LoVo (cell line): ENCODE data around the gene CIC.

Experiments
- DNase-seq: peaks from one replicate; pipeline ENCODE4 v3.0.0-alpha.2; 2016; ENCODE audit warnings: low spot score

CIC gene

GRCh38 chr19:42277821-42278451 lies 8.9 kb downstream of the CIC start:
- no peak for DNase-seq

GRCh38 chr19:42278452-42279154 lies 9.6 kb downstream of the CIC start:
- no peak for DNase-seq

- no peak for DNase-seq
These were observed 10.3 kb downstream of the CIC start for GRCh38 chr19:42279155-42279901.

GRCh38 chr19:42279902-42280814 lies 11.1 kb downstream of the CIC start:
- DNase-seq: peak; percentile 86

GRCh38 chr19:42280815-42281145 lies 11.7 kb downstream of the CIC start:
- no peak for DNase-seq

- DNase-seq: no peak
These were observed 12.2 kb downstream of the CIC start for GRCh38 chr19:42281146-42281826.

- DNase-seq: no peak
These were observed 13.0 kb downstream of the CIC start for GRCh38 chr19:42281827-42282762.

- DNase-seq: no peak
These were observed 13.8 kb downstream of the CIC start for GRCh38 chr19:42282819-42283187.

GRCh38 chr19:42283188-42284065 lies 14.4 kb downstream of the CIC start:
- DNase-seq: peak; percentile 93

GRCh38 chr19:42284066-42284501 lies 15.0 kb downstream of the CIC start:
- peak; percentile 76 for DNase-seq

GRCh38 chr19:42284591-42285341 lies 15.7 kb downstream of the CIC start:
- no peak for DNase-seq

GRCh38 chr19:42285541-42285941 lies 16.5 kb downstream of the CIC start:
- no peak for DNase-seq

- no peak for DNase-seq
These were observed 16.9 kb downstream of the CIC start for GRCh38 chr19:42285988-42286348.

GRCh38 chr19:42286349-42287016 lies 17.4 kb downstream of the CIC start:
- no peak for DNase-seq

GRCh38 chr19:42287017-42287826 lies 18.2 kb downstream of the CIC start:
- DNase-seq: no peak

- DNase-seq: no peak
These were observed 18.7 kb downstream of the CIC start for GRCh38 chr19:42287827-42288107.

- no peak for DNase-seq
These were observed 19.3 kb downstream of the CIC start for GRCh38 chr19:42288387-42288786.
